ENCODE measurements around the gene CST9.

GRCh38 chr20:23583526-23583925 lies 22.2 kb downstream of the CST9 start:
- TF ChIP-seq, protein P1, sequence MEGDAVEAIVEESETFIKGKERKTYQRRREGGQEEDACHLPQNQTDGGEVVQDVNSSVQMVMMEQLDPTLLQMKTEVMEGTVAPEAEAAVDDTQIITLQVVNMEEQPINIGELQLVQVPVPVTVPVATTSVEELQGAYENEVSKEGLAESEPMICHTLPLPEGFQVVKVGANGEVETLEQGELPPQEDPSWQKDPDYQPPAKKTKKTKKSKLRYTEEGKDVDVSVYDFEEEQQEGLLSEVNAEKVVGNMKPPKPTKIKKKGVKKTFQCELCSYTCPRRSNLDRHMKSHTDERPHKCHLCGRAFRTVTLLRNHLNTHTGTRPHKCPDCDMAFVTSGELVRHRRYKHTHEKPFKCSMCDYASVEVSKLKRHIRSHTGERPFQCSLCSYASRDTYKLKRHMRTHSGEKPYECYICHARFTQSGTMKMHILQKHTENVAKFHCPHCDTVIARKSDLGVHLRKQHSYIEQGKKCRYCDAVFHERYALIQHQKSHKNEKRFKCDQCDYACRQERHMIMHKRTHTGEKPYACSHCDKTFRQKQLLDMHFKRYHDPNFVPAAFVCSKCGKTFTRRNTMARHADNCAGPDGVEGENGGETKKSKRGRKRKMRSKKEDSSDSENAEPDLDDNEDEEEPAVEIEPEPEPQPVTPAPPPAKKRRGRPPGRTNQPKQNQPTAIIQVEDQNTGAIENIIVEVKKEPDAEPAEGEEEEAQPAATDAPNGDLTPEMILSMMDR (IDR thresholded peaks at IDR 0.05; ENCODE audit: low read length): no peak
- TF ChIP-seq EZH2 (optimal IDR thresholded peaks at IDR 0.05; ENCODE audit: low read depth, low read length): no peak
